Neuronal stem cell (in vitro differentiated cells): Measurements from ENCODE around the gene C1QTNF6.

Source experiments
- DNase-seq: peaks from one replicate; pipeline ENCODE4 v3.0.0-alpha.2; 2013; ENCODE audit warnings: low spot score
- H2AFZ ChIP-seq: one replicate; pipeline ENCODE4 v1.6.1; 2013; ENCODE audit warnings: mild to moderate bottlenecking, low read length, inconsistent platforms
- H2AK5ac ChIP-seq: 2 replicates; pipeline ENCODE4 v1.6.1; 2013; ENCODE audit warnings: low read depth, mild to moderate bottlenecking, inconsistent platforms, low read length, moderate library complexity, mixed read lengths
- H2BK120ac ChIP-seq: 2 replicates; pipeline ENCODE4 v1.6.1; 2013; ENCODE audit warnings: low read depth, mild to moderate bottlenecking, inconsistent platforms, low read length, moderate library complexity, mixed read lengths
- H2BK12ac ChIP-seq: one replicate; pipeline ENCODE4 v1.6.1; 2013; ENCODE audit warnings: low read length, inconsistent platforms
- H2BK15ac ChIP-seq: 2 replicates; pipeline ENCODE4 v1.6.1; 2013; ENCODE audit warnings: mild to moderate bottlenecking, low read length, inconsistent platforms, mixed read lengths
- H2BK5ac ChIP-seq: one replicate; pipeline ENCODE4 v1.6.1; 2013; ENCODE audit warnings: inconsistent platforms, mild to moderate bottlenecking, low read length, moderate library complexity
- H3K14ac ChIP-seq: one replicate; pipeline ENCODE4 v1.6.1; 2013; ENCODE audit warnings: low read length, inconsistent platforms
- H3K18ac ChIP-seq: 2 replicates; pipeline ENCODE4 v1.6.1; 2013; ENCODE audit warnings: low read length, inconsistent platforms
- H3K23ac ChIP-seq: 2 replicates; pipeline ENCODE4 v1.6.1; 2013; ENCODE audit warnings: low read depth, mild to moderate bottlenecking, mixed read lengths, low read length, inconsistent platforms; ENCODE audit not compliant: poor library complexity
- H3K27ac ChIP-seq: replicated peaks from 3 replicates; pipeline ENCODE4 v1.5.1; 2013; ENCODE audit warnings: low read length, inconsistent platforms
- H3K27me3 ChIP-seq, 3 experiments: 2 replicates each; pipeline ENCODE4 v1.6.1; 2013; ENCODE audit warnings: low read length in 3 of 3, mild to moderate bottlenecking in 2 of 3, inconsistent platforms in 1 of 3, low read depth in 1 of 3, mixed read lengths in 1 of 3, moderate library complexity in 1 of 3; ENCODE audit not compliant: control insufficient read depth in 3 of 3, insufficient read depth in 3 of 3
- H3K36me3 ChIP-seq, 2 donors: replicated peaks in 1 of 2; 2 replicates each; pipeline ENCODE4 v1.6.1; 2013; ENCODE audit warnings: low read length in 2 of 2; ENCODE audit not compliant: control insufficient read depth in 2 of 2, insufficient read depth in 2 of 2
- H3K4ac ChIP-seq: 2 replicates; pipeline ENCODE4 v1.6.1; 2013; ENCODE audit warnings: inconsistent platforms, mild to moderate bottlenecking, low read length, moderate library complexity
- H3K4me1 ChIP-seq, 2 donors: 1 replicate in 1 of 2; 2 replicates in 1 of 2; pipeline ENCODE4 v1.6.1; 2013; ENCODE audit warnings: low read length in 2 of 2, low read depth in 1 of 2; ENCODE audit not compliant: control insufficient read depth in 2 of 2, insufficient read depth in 1 of 2
- H3K4me2 ChIP-seq: one replicate; pipeline ENCODE4 v1.6.1; 2013; ENCODE audit warnings: mild to moderate bottlenecking, low read length, inconsistent platforms; ENCODE audit not compliant: insufficient read depth, poor library complexity, severe bottlenecking
- H3K4me3 ChIP-seq, 2 donors: 2 replicates each; pipeline ENCODE4 v1.5.1; 2013; ENCODE audit warnings: low read length in 2 of 2, mild to moderate bottlenecking in 2 of 2, inconsistent platforms in 1 of 2, moderate library complexity in 1 of 2
- H3K79me1 ChIP-seq: one replicate; pipeline ENCODE4 v1.6.1; 2013; ENCODE audit warnings: low read depth, mild to moderate bottlenecking, inconsistent platforms, low read length, moderate library complexity
- H3K9ac ChIP-seq: one replicate; pipeline ENCODE4 v1.6.1; 2013; ENCODE audit warnings: mild to moderate bottlenecking, low read depth, low read length, inconsistent platforms; ENCODE audit not compliant: poor library complexity
- H3K9me3 ChIP-seq, 2 donors: replicated peaks in 1 of 2; 2 replicates each; pipeline versions ENCODE3 to v1.6.1; 2013; ENCODE audit warnings: low read length in 2 of 2, mild to moderate bottlenecking in 2 of 2, inconsistent platforms in 1 of 2, low read depth in 1 of 2, mixed read lengths in 1 of 2, moderate library complexity in 1 of 2; ENCODE audit not compliant: control insufficient read depth in 2 of 2, insufficient read depth in 1 of 2
- H4K8ac ChIP-seq: one replicate; pipeline ENCODE4 v1.6.1; 2013; ENCODE audit warnings: low read depth, mild to moderate bottlenecking, inconsistent platforms, low read length, moderate library complexity
- H4K91ac ChIP-seq: one replicate; pipeline ENCODE4 v1.6.1; 2013; ENCODE audit warnings: low read length, low read depth, mild to moderate bottlenecking, inconsistent platforms; ENCODE audit not compliant: poor library complexity
- WGBS, 2 donors: extraction: QIAGEN DNeasy Blood & Tissue Kit; methylation state at CpG; one replicate each; pipeline ENCODE4 v1.1.7; 2013; ENCODE audit warnings: missing lambda C conversion rate in 2 of 2, mixed read lengths in 1 of 2; ENCODE audit not compliant: insufficient read length in 2 of 2, insufficient replicate concordance in 1 of 2; ENCODE audit errors: extremely low coverage in 2 of 2; 5-methylcytosine and 5-hydroxymethylcytosine counted together

Gene C1QTNF6

GRCh38 chr22:37140686-37141323, 47.2 kb downstream of the C1QTNF6 start:
- no CpG with 5 or more reads among the region's 16 CpGs for WGBS, 2 donors
- H2AFZ ChIP-seq: no peak overlapping the region
- no peak overlapping the region for H3K4ac ChIP-seq
- H2BK120ac ChIP-seq: no peak overlapping the region
- H2BK5ac ChIP-seq: no peak overlapping the region
- no peak overlapping the region for H4K8ac ChIP-seq
- H3K9me3 ChIP-seq: no peaks in the 10 kb centered on the region
- no peak overlapping the region for H3K18ac ChIP-seq
- H2BK12ac ChIP-seq: no peak overlapping the region
- no peak overlapping the region for H3K4me3 ChIP-seq
- no peak overlapping the region for H3K9ac ChIP-seq
- no peak overlapping the region for H3K23ac ChIP-seq
- no peaks in the 10 kb centered on the region for H3K79me1 ChIP-seq
- no peak overlapping the region for H4K91ac ChIP-seq
- no peak overlapping the region for H3K14ac ChIP-seq
- no peak overlapping the region for H3K4me2 ChIP-seq
- H2BK15ac ChIP-seq: no peak overlapping the region
- H3K27ac ChIP-seq: no peak overlapping the region
- H3K4me1 ChIP-seq: peaks cover 6 to 10% of the 10 kb centered on the region in 2 donors
- no peak for DNase-seq
- H3K36me3 ChIP-seq: no peaks in the 10 kb centered on the region
- peak overlapping the region; percentile 15 for H2AK5ac ChIP-seq
- no peaks in the 10 kb centered on the region for H3K27me3 ChIP-seq

GRCh38 chr22:37139762-37140161, 48.3 kb downstream of the C1QTNF6 start:
- Histone ChIP-seq H3K4ac (no peak overlapping the region), H2AK5ac (no peak overlapping the region), H3K4me2 (no peak overlapping the region), H2BK12ac (no peak overlapping the region), H3K9me3 (no peaks in the 10 kb centered on the region), H3K23ac (no peak overlapping the region), H3K4me3 (no peak overlapping the region), H3K9ac (no peak overlapping the region), H2BK5ac (no peak overlapping the region), H2AFZ (no peak overlapping the region), H3K36me3 (peaks cover 0 to 1% of the 10 kb centered on the region in 2 donors), H3K18ac (peak overlapping the region; percentile 53), H2BK120ac (no peak overlapping the region), H2BK15ac (no peak overlapping the region), H3K14ac (no peak overlapping the region), H4K91ac (no peak overlapping the region), H4K8ac (no peak overlapping the region), H3K79me1 (peaks cover 3% of the 10 kb centered on the region), H3K4me1 (peaks cover 0 to 2% of the 10 kb centered on the region in 2 donors), H3K27me3 (no peaks in the 10 kb centered on the region), H3K27ac (no peak overlapping the region)
- WGBS, 2 donors: no CpG with 5 or more reads among the region's 7 CpGs
- DNase-seq: no peak

- H3K27me3 ChIP-seq: no peaks in the 10 kb centered on the region
- no peak overlapping the region for H3K4ac ChIP-seq
- H2BK5ac ChIP-seq: no peak overlapping the region
- WGBS, 2 donors: no CpG with 5 or more reads among the region's 16 CpGs
- H3K14ac ChIP-seq: no peak overlapping the region
- H3K9ac ChIP-seq: no peak overlapping the region
- H4K91ac ChIP-seq: no peak overlapping the region
- H2BK12ac ChIP-seq: peak overlapping the region; percentile 65
- no peak overlapping the region for H2BK120ac ChIP-seq
- DNase-seq: no peak
- no peak overlapping the region for H3K4me3 ChIP-seq
- no peak overlapping the region for H3K27ac ChIP-seq
- H4K8ac ChIP-seq: no peak overlapping the region
- peaks cover 3% of the 10 kb centered on the region for H3K79me1 ChIP-seq
- peak overlapping the region; percentile 15 for H2AK5ac ChIP-seq
- H3K9me3 ChIP-seq: no peaks in the 10 kb centered on the region
- H3K4me2 ChIP-seq: no peak overlapping the region
- H3K4me1 ChIP-seq: peaks cover 0 to 2% of the 10 kb centered on the region in 2 donors
- H2BK15ac ChIP-seq: peak overlapping the region; percentile 52
- H3K23ac ChIP-seq: no peak overlapping the region
- no peak overlapping the region for H2AFZ ChIP-seq
- H3K18ac ChIP-seq: peak overlapping the region; percentile 24
- peaks cover 0 to 1% of the 10 kb centered on the region in 2 donors for H3K36me3 ChIP-seq
Measured at GRCh38 chr22:37138849-37139561, 49.0 kb downstream of the C1QTNF6 start.

- H4K8ac ChIP-seq: no peak overlapping the region
- H2BK120ac ChIP-seq: no peak overlapping the region
Measured at GRCh38 chr22:37137903-37138665, 50.0 kb downstream of the C1QTNF6 start.

More at GRCh38 chr22:37137903-37138665, 50.0 kb downstream of the C1QTNF6 start:
- H3K4me2 ChIP-seq: no peak overlapping the region
- no peaks in the 10 kb centered on the region for H3K9me3 ChIP-seq
- H3K4ac ChIP-seq: no peak overlapping the region
- no peak overlapping the region for H2AK5ac ChIP-seq
- H3K4me3 ChIP-seq: no peak overlapping the region
- H2AFZ ChIP-seq: no peak overlapping the region
- no CpG with 5 or more reads among the region's 6 CpGs for WGBS, 2 donors
- no peak overlapping the region for H2BK5ac ChIP-seq
- peaks cover 0 to 2% of the 10 kb centered on the region in 2 donors for H3K4me1 ChIP-seq
- H3K27me3 ChIP-seq: no peaks in the 10 kb centered on the region
- H2BK12ac ChIP-seq: no peak overlapping the region
- H3K14ac ChIP-seq: no peak overlapping the region
- H3K27ac ChIP-seq: no peak overlapping the region
- no peak overlapping the region for H4K91ac ChIP-seq
- peaks cover 3% of the 10 kb centered on the region for H3K79me1 ChIP-seq
- peak overlapping the region; percentile 7 for H3K18ac ChIP-seq
- no peak overlapping the region for H3K23ac ChIP-seq
- H2BK15ac ChIP-seq: no peak overlapping the region
- no peak for DNase-seq
- peak overlapping the region; percentile 70 for H3K9ac ChIP-seq
- H3K36me3 ChIP-seq: peaks cover 0 to 1% of the 10 kb centered on the region in 2 donors
